ENCODE measurements around the gene AIG1.
"Not testable (repeated sequence)": the region's sequence is repeated elsewhere in the genome, so short reads cannot be mapped to it uniquely, and the experiment has no call there.

GRCh38 chr6:143139884-143140283 is 79.2 kb downstream of the AIG1 start:
- TF ChIP-seq POLR2AphosphoS5, POLR2A (IDR thresholded peaks at IDR 0.05; ENCODE audit: low read depth, low read length): not testable (repeated sequence)

Data from GM12892 (cell line).